COR-L47 (cell line): ENCODE results near the gene CXCL11.
"Not testable (repeated sequence)": the region's sequence is repeated elsewhere in the genome, so short reads cannot be mapped to it uniquely, and the experiment has no call there.

Source experiments
- DNase-seq: peaks from one replicate; lab custom pipeline; 2025; lab: John Stamatoyannopoulos, UW

Gene CXCL11

DNA sequence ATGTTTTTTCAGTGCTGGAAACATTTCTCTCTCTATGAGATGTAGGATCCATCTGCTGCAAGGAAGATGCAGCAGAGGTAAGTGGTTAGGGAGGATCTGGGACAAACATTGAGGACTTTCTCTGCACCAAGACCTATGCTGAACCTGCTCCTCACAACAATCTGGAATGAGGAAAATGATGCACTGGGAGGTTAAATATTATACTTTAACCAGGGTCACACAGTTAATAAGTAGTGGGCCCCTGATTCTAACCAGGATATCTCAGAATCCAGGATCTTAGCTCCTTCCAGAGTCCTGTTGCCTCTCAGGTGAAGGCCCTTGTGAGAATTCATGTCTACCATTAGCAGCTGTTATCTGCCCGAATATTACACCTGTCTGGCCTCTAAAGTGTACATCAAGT lies 35.6 kb downstream of the CXCL11 start:
- DNase-seq: no peak

DNA sequence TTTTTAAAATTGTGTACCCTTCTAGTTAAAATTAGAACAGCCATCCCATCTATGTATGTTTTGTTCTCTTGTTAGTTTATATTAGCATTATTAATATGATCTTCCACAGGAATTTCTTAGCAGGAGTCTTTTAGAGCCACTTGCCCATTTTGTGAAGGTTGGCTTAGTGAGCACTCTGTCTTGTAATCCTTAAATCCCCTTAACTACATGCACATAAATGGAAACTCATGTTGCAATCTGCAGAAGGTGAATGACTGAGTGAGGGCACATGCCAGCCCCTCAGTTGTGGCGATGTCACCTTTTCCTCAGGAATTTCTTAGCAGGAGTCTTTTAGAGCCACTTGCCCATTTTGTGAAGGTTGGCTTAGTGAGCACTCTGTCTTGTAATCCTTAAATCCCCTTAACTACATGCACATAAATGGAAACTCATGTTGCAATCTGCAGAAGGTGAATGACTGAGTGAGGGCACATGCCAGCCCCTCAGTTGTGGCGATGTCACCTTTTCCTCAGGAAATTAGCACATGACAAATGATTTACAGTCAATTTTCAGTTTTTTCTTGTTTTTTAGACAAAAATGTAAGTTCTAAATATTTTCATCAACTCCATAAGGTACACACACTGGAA lies 37.2 kb downstream of the CXCL11 start:
- not testable (repeated sequence) for DNase-seq

- no peak for DNase-seq
These were observed 37.9 kb downstream of the CXCL11 start for GRCh38 chr4:75997946-75998345.

GRCh38 chr4:75997081-75997480 lies 38.8 kb downstream of the CXCL11 start:
- no peak for DNase-seq

GRCh38 chr4:75995727-75996126 lies 40.1 kb downstream of the CXCL11 start:
- DNase-seq: peak; percentile 69

- DNase-seq: no peak
These were observed 43.4 kb downstream of the CXCL11 start for GRCh38 chr4:75992462-75992861.

GRCh38 chr4:75989846-75990528 lies 45.9 kb downstream of the CXCL11 start:
- no peak for DNase-seq

DNA sequence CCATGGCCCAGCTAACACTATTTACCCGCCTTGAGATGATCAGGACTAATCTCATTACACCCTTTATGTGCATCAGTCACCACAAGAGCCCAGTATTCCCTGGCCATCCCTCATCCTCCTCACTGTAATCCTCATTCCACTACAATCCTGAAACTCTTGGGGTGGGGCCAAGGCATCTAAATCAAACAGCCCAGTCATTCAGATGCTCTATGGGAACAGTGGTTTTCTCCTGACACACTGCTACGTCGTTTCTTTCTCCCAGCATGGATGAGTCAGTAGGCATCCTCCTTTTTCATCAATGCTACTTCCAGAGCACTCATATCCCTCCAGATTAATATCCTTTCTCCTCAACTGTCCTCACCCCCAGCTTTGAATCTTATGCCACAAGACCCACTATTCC lies 50.8 kb downstream of the CXCL11 start:
- DNase-seq: no peak
